ENCODE results near the gene TSPAN31. TPM values are rescaled to one million over a fixed set of nuclear protein-coding genes. Genes with fewer than 3 reads are reported as not detected.

Gene TSPAN31
- total RNA-seq, 1 donor from 2014 or later, result 38.0 TPM

DNA sequence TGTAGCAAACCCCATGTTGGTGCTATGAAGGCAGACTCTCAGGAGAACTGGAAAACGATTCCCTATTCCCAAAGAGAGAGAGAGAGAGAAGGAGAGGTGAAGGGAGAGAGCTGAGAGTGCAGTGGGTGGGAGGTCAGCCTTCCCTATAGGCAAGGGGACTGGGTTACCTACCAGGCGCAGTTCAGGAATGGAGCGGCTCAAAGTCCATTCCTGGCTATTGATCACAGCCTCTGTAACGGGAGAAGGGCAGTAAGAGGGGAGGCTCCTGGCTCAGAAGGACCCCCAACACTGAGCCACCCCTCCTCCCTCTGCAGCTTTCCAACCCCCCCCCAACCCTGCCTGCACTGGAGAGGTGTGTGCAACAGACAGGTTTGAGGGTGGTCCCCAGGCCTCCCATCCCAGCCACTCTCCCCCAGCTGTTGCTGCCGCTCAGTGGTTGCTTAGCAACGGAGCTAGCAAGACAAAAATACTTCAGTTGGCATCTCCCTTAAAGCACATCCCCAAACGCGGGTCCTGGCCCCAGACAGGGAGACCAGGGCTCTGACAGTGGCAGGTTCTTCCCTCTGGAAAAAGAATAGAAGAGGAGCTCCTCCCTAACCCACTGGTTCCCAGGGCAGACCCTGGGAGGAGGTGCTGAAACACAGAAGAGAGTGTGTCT lies 9.5 kb upstream of the TSPAN31 start:
- no peak for DNase-seq (ENCODE audit: extremely low read depth, low read depth, low spot score)

DNA sequence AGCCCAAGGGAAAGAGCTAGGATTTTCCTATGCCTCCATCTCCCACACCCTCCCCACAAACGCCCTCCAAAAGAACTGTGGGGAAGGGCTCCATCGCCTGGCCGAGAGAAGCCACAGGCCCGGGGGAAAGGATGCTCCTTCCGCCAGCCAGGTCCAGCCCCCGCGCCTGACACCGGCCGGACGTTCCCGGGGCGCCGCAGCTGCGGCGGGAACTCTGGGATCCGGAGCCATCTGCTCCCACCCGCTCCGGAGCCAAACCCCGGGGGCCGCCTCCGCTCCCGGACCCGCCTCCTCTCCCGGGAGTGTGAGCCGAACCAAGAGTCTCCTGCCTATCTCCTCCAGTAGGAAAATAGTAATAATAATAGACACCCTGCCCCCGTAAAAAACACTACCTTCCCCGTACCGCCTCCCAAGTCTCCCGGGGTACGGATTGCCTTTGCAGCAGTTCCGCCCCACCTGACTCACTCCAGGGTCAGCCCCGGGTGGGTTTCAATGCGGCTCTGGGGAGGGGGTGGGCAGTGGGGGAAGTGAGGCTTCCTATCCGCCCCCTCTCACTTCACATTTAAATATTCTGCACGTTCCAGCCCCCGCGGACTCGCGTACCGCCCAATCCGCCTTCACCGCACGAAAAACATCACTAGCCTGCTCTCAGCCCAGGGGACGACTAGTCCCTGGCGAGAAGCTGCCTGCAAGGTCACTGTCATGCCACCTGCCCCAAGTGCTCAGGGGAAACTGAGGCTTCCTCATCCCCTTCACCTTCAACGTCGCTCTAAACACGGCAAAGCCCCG lies 8.7 kb upstream of the TSPAN31 start:
- no peak for DNase-seq (ENCODE audit: extremely low read depth, low read depth, low spot score)

- DNase-seq (ENCODE audit: extremely low read depth, low read depth, low spot score), result no peak
These were observed 7.9 kb upstream of the TSPAN31 start for GRCh38 chr12:57736741-57737466.

GRCh38 chr12:57737467-57738460 lies 7.1 kb upstream of the TSPAN31 start:
- DNase-seq (ENCODE audit: extremely low read depth, low read depth, low spot score), result no peak

DNA sequence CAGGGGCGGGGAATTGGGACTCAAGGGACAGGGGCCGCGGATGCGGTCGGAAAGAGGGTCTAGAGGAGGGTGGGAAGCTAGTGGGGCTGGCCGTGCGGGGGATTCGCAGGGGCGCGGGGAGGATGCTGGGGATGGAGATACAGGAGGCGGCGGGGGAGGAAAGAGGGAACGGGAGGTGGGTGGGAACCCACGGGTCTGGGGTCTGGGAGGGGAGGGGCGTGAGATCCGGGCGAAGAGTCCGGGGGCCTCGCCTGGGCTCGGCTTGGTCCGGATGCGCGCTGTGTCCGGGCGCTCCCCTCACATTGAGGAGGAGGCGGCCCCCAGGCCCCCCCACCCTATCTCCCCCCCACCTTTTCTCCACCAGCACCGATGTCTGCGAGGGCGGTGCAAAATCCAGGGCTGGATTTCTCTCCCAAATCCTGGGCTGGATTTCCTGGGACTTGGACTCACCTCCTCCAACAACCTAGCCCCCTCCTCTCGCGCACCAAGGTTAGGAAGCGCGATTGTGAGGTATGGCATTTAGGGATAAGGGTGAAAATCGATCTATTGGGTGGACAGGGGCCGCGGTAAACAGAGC lies 6.1 kb upstream of the TSPAN31 start, which contains the start of gene AGAP2:
TSS of gene AGAP2 (minus strand) at position 82 of the 577 bp plus-strand sequence. CDS start 496 bp downstream, outside the sequence.
- no peak for DNase-seq (ENCODE audit: extremely low read depth, low read depth, low spot score)

DNA sequence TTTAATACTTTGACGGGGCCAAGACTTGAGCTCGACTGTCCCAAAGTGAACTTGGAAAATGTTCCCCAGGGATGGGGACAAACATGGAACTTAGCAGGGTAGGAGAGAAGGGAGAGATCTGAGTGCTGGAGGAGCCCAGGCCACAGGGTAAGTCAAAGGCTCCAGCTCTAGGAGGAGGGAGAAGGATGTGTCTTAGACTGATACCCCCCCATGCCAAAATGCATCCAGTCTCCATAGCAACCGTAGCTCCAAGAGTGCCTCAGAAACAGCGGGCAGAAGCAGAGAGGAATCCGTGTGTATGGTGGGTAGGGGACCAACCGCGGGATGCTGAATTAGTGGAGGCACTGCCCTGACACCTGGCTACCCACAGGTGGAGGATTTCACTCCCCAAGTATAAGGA lies 5.5 kb upstream of the TSPAN31 start:
- no peak for DNase-seq (ENCODE audit: extremely low read depth, low read depth, low spot score)

DNA sequence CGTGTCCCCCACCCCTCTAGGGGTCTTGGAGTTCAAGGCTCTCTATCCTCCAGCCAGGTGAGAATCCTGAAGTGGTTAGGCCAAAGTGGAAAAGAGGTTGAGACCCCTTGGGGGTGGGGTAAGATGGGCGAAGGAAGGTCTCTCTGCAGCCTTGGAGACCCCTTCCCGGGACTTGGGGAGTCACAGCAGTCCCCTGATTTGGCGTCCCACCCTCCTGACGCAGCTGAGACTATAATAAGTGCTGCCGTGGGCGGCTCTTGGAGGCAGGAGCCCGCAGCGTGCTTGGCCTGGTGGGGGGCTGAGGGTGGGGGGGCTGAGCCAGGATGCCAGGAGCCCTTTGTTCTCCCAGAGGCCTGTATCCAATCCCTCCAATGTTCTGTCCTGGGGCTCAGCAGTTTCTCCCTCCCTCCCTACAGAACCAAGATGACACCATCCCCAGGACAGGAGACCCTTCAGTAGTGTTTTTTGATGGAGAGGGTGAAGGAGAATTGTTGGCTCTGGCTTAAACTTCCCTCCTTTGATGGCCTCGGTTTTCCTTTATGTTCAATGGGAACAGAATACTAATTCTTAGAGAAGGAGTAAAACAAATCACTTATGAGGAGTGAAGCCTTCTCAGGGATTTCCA lies 4.8 kb upstream of the TSPAN31 start:
- DNase-seq (ENCODE audit: extremely low read depth, low read depth, low spot score), result no peak

- DNase-seq (ENCODE audit: extremely low read depth, low read depth, low spot score), result no peak
These were observed 4.0 kb upstream of the TSPAN31 start for GRCh38 chr12:57740656-57741412.

DNA sequence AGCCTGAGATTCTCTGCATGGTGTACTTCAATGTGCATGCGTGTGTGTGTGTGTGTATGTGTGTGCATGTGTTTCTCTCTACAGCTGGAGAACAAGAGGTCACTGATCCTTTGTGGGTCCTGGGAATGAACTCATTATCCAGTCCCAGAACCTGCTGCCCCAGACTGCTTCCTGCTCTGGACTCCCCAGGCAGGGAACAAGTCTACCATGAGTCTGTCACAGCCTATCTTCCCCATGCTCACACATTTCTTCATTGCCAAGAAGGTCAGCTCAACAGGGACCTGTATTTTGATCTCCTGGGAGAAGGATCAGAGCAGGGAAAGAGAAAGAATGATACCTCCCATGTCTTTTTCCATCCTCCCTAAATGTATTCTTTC lies 3.4 kb upstream of the TSPAN31 start:
- DNase-seq (ENCODE audit: extremely low read depth, low read depth, low spot score), result no peak

DNA sequence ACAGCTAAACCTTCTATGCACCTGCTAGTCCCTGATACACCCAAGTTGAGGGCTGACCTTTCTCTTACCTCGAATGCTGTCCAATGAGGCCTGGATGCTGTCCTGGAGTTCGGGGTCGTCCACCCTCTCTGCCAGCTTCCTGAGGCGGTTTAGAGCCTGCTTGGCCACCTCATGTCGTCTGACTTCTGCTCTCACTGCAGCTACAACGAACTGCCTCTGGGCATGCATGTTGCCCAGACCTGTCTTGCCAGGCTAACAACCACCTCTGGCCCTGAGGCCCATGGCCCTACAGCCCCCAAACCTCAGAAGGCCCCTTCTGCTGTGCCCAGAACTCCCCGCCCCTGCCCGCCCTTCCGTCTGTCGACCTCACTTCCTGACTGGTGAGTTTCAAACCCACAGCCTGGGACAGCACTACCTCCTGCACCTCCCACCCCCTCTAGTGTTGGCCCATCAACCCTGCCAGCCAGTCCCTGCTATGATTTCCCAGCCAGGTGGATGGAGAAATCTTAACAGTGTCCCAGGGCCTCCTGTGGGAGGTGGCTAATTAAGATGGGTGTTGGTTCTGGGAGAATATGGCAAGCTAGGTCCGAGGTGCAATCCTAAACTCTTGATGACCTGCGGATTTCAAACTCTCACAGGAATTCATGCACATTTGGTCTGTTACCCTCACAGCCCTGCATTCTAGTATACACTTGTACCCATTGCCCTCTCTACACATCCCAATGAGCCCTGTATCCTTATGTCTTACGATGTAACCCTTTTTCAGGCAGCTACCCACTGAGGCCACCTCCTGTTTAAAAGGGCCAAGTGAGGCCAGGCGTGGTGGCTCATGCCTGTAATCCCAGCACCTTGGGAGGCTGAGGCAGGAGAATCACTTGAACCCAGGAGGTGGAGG lies 2.7 kb upstream of the TSPAN31 start:
- DNase-seq (ENCODE audit: extremely low read depth, low read depth, low spot score), result no peak

DNA sequence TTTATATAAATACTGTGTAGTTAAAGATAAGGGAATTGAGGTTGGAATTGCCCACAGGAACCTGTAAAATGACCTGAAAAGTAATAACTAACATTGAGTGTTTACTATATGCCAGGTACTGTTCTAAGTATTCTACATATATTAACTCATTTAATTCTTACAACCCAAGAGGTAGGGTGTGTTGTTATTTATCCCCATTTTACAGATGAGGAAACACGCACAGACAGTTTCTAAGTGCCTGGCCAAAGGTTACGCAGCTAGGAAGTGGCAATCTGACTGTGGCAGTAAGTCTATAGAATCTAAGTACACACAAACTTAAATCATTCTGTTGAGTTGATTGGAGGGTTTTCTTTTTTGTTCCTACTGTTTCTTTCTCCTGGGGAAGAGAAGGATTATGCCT lies 1.1 kb upstream of the TSPAN31 start:
- DNase-seq (ENCODE audit: extremely low read depth, low read depth, low spot score), result no peak

- no peak for DNase-seq (ENCODE audit: extremely low read depth, low read depth, low spot score)
These were observed 554 bp upstream of the TSPAN31 start for GRCh38 chr12:57744194-57744776.

GRCh38 chr12:57745485-57745881 lies 644 bp downstream of the TSPAN31 start:
- no peak for DNase-seq (ENCODE audit: extremely low read depth, low read depth, low spot score)

- no peak for DNase-seq (ENCODE audit: extremely low read depth, low read depth, low spot score)
These were observed 1.2 kb downstream of the TSPAN31 start for GRCh38 chr12:57746025-57746424.

- DNase-seq (ENCODE audit: extremely low read depth, low read depth, low spot score), result no peak
These were observed 4.2 kb downstream of the TSPAN31 start for GRCh38 chr12:57749061-57749460.

DNA sequence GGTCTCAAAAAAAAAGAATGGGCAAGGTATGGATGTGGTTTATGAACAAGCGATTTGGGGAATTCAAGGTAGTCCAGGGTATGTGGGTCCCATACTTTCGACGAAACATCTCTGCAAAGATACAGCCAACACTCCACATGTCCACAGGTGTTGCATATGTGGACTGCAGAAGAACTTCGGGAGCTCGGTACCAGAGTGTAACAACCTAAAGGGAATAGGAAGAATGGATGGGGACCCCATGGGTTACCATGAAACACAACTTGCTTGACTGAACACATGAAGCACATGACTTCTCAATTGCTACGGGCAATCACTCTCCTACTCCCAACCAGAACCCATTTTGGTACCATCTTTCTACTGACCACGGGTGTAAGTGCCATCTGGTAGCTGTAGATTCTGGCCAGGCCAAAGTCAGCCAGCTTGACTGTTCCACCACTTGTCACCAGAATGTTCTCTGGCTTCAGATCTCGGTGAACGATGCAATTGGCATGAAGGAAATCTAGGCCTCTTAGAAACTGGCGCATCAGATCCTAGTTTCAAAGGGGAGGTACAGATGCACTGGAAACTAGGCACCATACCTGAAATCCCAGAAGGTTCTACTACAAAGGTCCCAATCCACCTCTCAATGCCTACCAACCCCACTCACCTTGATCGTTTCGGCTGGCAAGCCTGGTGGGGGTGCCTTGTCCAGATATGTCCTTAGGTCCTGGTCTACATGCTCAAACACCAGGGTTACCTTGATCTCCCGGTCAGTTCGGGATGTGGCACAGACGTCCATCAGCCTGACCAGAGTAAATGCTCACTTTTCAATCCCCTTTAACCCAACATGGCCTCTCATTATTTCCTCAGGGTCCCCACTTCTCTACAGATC lies 6.0 kb downstream of the TSPAN31 start:
- no peak for DNase-seq (ENCODE audit: extremely low read depth, low read depth, low spot score)

- no peak for DNase-seq (ENCODE audit: extremely low read depth, low read depth, low spot score)
These were observed 6.6 kb downstream of the TSPAN31 start for GRCh38 chr12:57751432-57751787.
